HG02759 (cell line): ENCODE results near the gene CCR6.

ENCODE experiments used
- ATAC-seq: cut with Tn5 transposase; IDR thresholded peaks from one replicate; pipeline ENCODE4 v1.9.1; 2021; ENCODE audit warnings: mild to moderate bottlenecking, moderate library complexity; ENCODE audit not compliant: unreplicated experiment

CCR6 gene

GRCh38 chr6:167122827-167123657 lies at the start of gene CCR6:
Gene CCR6 (plus strand): TSS chr6:167123096. CDS start chr6:167136135, 13,039 bp downstream.
- peak; percentile 14 for ATAC-seq

DNA sequence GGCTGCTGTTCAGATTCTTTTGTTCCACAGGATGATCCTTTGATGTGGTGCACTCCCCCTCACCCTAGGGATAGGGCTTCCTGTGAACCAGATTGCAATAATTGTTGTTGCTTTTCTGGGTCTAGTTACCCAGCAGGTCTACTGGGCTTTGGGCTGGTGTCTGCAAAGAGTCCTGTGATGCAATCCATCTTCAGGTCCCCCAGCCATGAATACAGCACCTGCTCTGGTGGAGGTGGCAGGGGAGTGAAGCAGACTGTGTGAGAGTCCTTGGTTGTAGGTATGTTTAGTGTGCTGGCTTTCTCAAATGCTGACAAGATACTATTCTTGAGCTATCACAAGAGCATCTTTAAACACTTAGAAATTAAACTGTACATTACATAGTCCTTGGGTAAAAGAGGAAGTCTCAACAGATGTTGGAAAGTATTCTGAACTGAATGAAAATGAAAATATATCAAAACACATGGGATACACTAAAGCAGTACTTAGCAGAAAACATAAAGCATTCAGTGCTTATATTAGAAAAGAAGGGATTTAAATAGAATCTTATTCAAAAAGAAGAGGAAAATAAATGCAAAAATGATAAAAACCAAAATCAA lies 49.1 kb upstream of the CCR6 start:
- ATAC-seq: no peak

DNA sequence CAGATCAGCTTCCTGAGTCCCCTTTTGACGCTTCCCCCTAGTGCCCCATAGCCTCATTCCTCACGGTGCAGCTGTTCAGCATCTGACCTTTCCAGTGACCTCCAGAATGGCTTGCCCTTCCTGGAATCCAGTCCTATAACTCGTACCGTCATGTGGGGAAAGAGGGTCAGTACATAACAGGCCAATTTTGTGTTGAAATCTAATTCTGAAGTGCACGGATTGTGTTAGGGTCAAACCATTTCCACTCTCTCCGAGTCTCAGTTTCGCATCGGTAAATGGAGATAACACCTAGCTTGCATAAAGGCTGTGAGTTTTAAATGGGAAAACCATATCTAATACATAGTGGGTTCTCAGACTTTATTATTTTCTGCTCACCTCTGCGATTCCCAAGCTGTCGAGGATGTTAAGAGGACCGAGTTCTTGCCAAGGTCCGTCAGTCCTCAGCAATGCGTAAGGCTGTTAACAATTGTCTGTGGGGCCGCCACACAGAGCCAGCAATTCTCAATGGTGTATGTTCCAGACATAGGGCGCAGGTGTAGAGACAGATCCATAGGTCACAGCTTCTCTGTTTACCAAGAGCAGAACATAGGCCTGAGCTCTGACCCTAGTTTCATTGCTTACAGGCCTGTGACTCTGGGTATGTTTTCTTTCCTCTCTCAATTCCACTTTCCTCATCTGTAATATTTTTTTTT lies 45.5 kb upstream of the CCR6 start:
- no peak for ATAC-seq

DNA sequence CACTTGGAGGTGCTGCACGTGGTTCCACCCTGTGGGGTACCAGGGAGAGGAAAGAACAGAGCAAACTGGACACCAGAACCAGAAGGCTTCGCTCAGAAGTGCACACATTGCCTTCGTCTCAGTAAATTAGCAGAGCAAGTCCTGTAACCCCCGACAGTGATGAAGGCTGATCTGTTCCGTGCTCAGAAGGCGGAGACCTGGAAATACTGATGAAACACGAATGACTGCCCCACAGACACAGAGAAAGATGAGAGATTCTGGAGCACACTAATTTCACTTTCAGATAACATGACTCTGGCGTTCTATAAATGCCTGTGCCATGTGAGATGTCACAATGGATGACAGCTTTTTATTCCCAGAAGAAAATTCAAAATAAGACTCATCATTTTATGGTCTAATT lies 44.2 kb upstream of the CCR6 start:
- no peak for ATAC-seq

DNA sequence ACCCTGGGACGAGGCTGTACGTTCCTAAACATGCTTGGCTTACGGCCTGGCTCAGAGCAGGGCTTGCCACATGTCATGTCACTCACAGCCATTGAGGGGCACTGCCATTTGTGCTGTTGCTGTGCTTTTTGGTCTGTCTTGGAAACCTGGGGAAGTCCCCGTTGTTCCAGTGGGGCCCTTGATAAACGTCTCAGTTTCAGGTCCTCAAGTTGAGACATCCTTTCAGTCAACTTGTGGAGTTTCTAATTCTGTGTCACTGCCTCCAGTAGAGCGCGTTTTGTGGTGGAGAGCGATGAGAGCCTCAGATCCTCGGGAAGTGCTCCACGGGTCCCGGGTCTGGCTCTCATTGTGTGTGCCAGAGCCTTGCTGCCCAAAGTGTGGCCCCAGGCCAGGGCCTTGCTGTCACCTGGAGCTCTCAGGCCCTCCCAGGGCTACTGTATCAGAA lies 43.0 kb upstream of the CCR6 start:
- peak; percentile 99 for ATAC-seq

GRCh38 chr6:167087857-167088354 lies 35.0 kb upstream of the CCR6 start:
- no peak for ATAC-seq

GRCh38 chr6:167088741-167089140 lies 34.2 kb upstream of the CCR6 start:
- ATAC-seq: peak; percentile 36

GRCh38 chr6:167089243-167090142 lies 33.4 kb upstream of the CCR6 start:
- no peak for ATAC-seq

- no peak for ATAC-seq
Observed at GRCh38 chr6:167090171-167090570, 32.7 kb upstream of the CCR6 start.

GRCh38 chr6:167091026-167091804 lies 31.7 kb upstream of the CCR6 start:
- ATAC-seq: no peak

- no peak for ATAC-seq
Observed at GRCh38 chr6:167091805-167092107, 31.1 kb upstream of the CCR6 start.

- no peak for ATAC-seq
Observed at GRCh38 chr6:167092672-167093339, 30.1 kb upstream of the CCR6 start.

GRCh38 chr6:167093406-167093921 lies 29.4 kb upstream of the CCR6 start:
- no peak for ATAC-seq

DNA sequence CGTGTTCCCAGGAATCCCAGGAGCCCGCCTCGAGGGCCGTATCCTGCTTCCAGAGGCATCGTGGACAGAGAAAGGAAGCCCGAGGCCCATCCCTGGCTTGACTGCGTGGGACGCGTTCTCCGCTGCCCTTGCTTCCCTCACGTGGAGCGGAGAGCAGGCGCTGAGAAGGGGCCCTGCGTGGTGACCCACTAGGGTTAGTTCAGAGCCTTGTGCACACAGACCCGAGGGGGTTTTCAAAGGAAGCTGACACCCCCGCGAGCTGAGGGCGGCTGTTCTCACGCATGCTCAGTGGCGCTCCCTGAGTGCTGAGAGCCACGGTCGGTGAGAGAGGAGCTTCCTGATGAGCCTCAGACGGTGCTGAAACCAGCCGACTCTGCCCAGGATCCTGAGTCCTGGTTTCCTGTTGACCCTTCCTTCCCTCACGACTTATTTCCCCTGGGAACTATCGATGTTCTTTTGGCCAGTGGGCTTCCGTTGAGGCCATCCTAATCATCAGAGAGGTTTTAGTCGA lies 28.9 kb upstream of the CCR6 start:
- ATAC-seq: peak; percentile 44

GRCh38 chr6:167094436-167094819 lies 28.5 kb upstream of the CCR6 start:
- peak; percentile 18 for ATAC-seq

GRCh38 chr6:167094820-167095637 lies 27.9 kb upstream of the CCR6 start:
- ATAC-seq: peak; percentile 57

DNA sequence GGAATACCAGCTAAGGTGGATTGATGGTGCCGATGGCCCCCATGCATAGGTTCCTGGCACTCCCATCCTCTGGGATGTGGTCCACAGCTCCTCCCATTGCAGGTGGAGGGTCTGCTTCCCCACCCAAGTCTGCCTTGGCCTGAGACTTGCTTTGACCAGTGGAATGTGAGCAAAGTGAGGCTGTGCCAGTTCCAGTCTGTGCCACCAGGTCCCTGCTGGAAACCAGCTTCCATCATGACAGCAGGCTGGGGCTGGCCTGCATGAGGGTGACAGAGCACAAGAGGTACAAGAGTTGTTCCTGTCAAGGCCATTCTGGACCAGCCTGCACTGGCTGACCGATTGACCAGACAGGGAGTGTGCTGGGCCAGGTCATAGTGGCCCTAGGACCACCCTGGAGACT lies 27.0 kb upstream of the CCR6 start:
- ATAC-seq: no peak

DNA sequence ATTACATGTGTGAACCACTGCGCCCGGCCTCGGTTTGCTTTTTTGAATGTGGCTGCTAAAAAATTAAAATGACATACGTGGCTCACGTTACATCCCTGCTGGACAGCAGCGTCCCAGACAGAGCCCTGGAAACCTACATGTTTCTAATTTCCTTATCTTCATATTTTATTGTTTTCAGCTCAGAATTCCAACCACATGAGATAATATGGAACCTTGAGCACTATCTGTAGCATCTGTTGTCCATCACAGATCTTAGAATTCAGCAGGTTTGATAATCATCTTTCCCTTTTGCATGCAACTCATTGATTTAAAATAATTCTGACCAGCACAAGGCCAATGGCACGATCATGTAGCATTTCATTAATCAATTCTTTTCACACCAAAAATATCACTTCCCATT lies 25.9 kb upstream of the CCR6 start:
- ATAC-seq: no peak
